Measurements from ENCODE around the gene EED. TPM values are rescaled to one million over a fixed set of nuclear protein-coding genes. Genes with fewer than 3 reads are reported as not detected.
"Not testable (repeated sequence)": the region's sequence is repeated elsewhere in the genome, so short reads cannot be mapped to it uniquely, and the experiment has no call there.

The EED gene
- total RNA-seq, 1 donor from 2014 or later = 279 TPM

- peaks cover 28% of the 10 kb centered on the region for H3K36me3 Mint-ChIP-seq (ENCODE audit: low read depth)
- DNase-seq (ENCODE audit: low spot score) = not testable (repeated sequence)
These were observed 45.1 kb downstream of the EED start for GRCh38 chr11:86289508-86290280.

GRCh38 chr11:86291466-86292262 lies 47.1 kb downstream of the EED start:
- peaks cover 61% of the 10 kb centered on the region for H3K4me1 Mint-ChIP-seq (ENCODE audit: low read depth)
- H3K27me3 Mint-ChIP-seq (ENCODE audit: insufficient read depth) = no peaks in the 10 kb centered on the region
- DNase-seq (ENCODE audit: low spot score) = peak; percentile 39
- H3K4me3 Mint-ChIP-seq = peak overlapping the region; percentile 34
- H3K36me3 Mint-ChIP-seq (ENCODE audit: low read depth) = peaks cover 26% of the 10 kb centered on the region
- H3K27ac Mint-ChIP-seq = peak overlapping the region; percentile 82
- intact Hi-C loops (cut with micrococcal nuclease) = loop anchor here (1.0 to 5.0 kb wide), 12 partner anchors 11 to 539 kb away; partner anchors contain the start of genes CCDC83, HIKESHI and PICALM
- no peaks in the 10 kb centered on the region for H3K9me3 Mint-ChIP-seq

More at GRCh38 chr11:86289508-86290280, 45.1 kb downstream of the EED start:
- Mint-ChIP-seq H3K27ac (peak overlapping the region; percentile 65), H3K4me3 (peak overlapping the region; percentile 51), H3K4me1 (ENCODE audit: low read depth) (peaks cover 70% of the 10 kb centered on the region)
- not testable (repeated sequence) for H3K27me3 Mint-ChIP-seq (ENCODE audit: insufficient read depth); H3K9me3 Mint-ChIP-seq
- intact Hi-C loops (cut with micrococcal nuclease) = loop anchor here (5.0 to 10.0 kb wide), 3 partner anchors 128 to 625 kb away; partner anchors contain the start of gene CREBZF

GRCh38 chr11:86292912-86293616 lies 48.5 kb downstream of the EED start:
- peak overlapping the region; percentile 89 for H3K27ac Mint-ChIP-seq
- peak overlapping the region; percentile 46 for H3K4me3 Mint-ChIP-seq
- peaks cover 53% of the 10 kb centered on the region for H3K4me1 Mint-ChIP-seq (ENCODE audit: low read depth)
- H3K27me3 Mint-ChIP-seq (ENCODE audit: insufficient read depth) = no peaks in the 10 kb centered on the region
- H3K9me3 Mint-ChIP-seq = no peaks in the 10 kb centered on the region
- peak; percentile 44 for DNase-seq (ENCODE audit: low spot score)
- peaks cover 23% of the 10 kb centered on the region for H3K36me3 Mint-ChIP-seq (ENCODE audit: low read depth)
- intact Hi-C loops (cut with micrococcal nuclease) = loop anchor here (1.0 to 5.0 kb wide), 13 partner anchors 9 to 540 kb away; partner anchors contain the start of genes CCDC83, HIKESHI and PICALM

GRCh38 chr11:86294026-86294425 lies 49.5 kb downstream of the EED start:
- Mint-ChIP-seq H3K4me3 (no peak overlapping the region), H3K9me3 (no peaks in the 10 kb centered on the region), H3K36me3 (ENCODE audit: low read depth) (peaks cover 19% of the 10 kb centered on the region), H3K27me3 (ENCODE audit: insufficient read depth) (no peaks in the 10 kb centered on the region), H3K4me1 (ENCODE audit: low read depth) (peaks cover 43% of the 10 kb centered on the region), H3K27ac (peak overlapping the region; percentile 36)
- no peak for DNase-seq (ENCODE audit: low spot score)
- intact Hi-C loops (cut with micrococcal nuclease) = loop anchor here (5.0 kb wide), 1 partner anchor 123 kb away; no protein-coding TSS in a partner anchor

- no peak for DNase-seq (ENCODE audit: low spot score)
- peak overlapping the region; percentile 100 for H3K4me3 Mint-ChIP-seq
- no peaks in the 10 kb centered on the region for H3K9me3 Mint-ChIP-seq
- peaks cover 28% of the 10 kb centered on the region for H3K4me1 Mint-ChIP-seq (ENCODE audit: low read depth)
- peaks cover 15% of the 10 kb centered on the region for H3K36me3 Mint-ChIP-seq (ENCODE audit: low read depth)
- peak overlapping the region; percentile 97 for H3K27ac Mint-ChIP-seq
- H3K27me3 Mint-ChIP-seq (ENCODE audit: insufficient read depth) = no peaks in the 10 kb centered on the region
- intact Hi-C loops (cut with micrococcal nuclease) = loop anchor here (1.0 to 2.0 kb wide), 6 partner anchors 9 to 517 kb away; partner anchors contain the start of gene CCDC83
These were observed 57.2 kb downstream of the EED start for GRCh38 chr11:86301742-86302091.

GRCh38 chr11:86302092-86302793 lies 57.7 kb downstream of the EED start, which contains the start of gene HIKESHI:
Gene HIKESHI (plus strand): TSS chr11:86302240. CDS start chr11:86302449, 209 bp downstream.
- Mint-ChIP-seq H3K9me3 (no peaks in the 10 kb centered on the region), H3K4me1 (ENCODE audit: low read depth) (peaks cover 28% of the 10 kb centered on the region), H3K27ac (peak within 1 kb of the TSS; percentile 97), H3K27me3 (ENCODE audit: insufficient read depth) (no peaks in the 10 kb centered on the region), H3K4me3 (peak within 1 kb of the TSS; percentile 100), H3K36me3 (ENCODE audit: low read depth) (peaks cover 15% of the 10 kb centered on the region)
- intact Hi-C loops (cut with micrococcal nuclease) = loop anchor here (1.0 to 2.0 kb wide), 6 partner anchors 10 to 516 kb away; partner anchors contain the start of gene CCDC83
- DNase-seq (ENCODE audit: low spot score) = peak; percentile 83

GRCh38 chr11:86303257-86303656 lies 58.7 kb downstream of the EED start:
- peaks cover 14% of the 10 kb centered on the region for H3K36me3 Mint-ChIP-seq (ENCODE audit: low read depth)
- H3K27me3 Mint-ChIP-seq (ENCODE audit: insufficient read depth) = no peaks in the 10 kb centered on the region
- intact Hi-C loops (cut with micrococcal nuclease) = loop anchor here (2.0 kb wide), 2 partner anchors 290 to 448 kb away; partner anchors contain the start of gene CCDC83
- H3K27ac Mint-ChIP-seq = peak overlapping the region; percentile 77
- DNase-seq (ENCODE audit: low spot score) = no peak
- H3K9me3 Mint-ChIP-seq = no peaks in the 10 kb centered on the region
- H3K4me3 Mint-ChIP-seq = peak overlapping the region; percentile 100
- H3K4me1 Mint-ChIP-seq (ENCODE audit: low read depth) = peaks cover 28% of the 10 kb centered on the region

GRCh38 chr11:86308710-86309109 lies 64.2 kb downstream of the EED start:
- peaks cover 40% of the 10 kb centered on the region for H3K36me3 Mint-ChIP-seq (ENCODE audit: low read depth)
- H3K27ac Mint-ChIP-seq; H3K9me3 Mint-ChIP-seq; H3K27me3 Mint-ChIP-seq (ENCODE audit: insufficient read depth); H3K4me3 Mint-ChIP-seq; DNase-seq (ENCODE audit: low spot score); intact Hi-C loops (cut with micrococcal nuclease): not testable (repeated sequence)
- H3K4me1 Mint-ChIP-seq (ENCODE audit: low read depth) = peaks cover 12% of the 10 kb centered on the region

- Mint-ChIP-seq H3K4me3 (no peak overlapping the region), H3K4me1 (ENCODE audit: low read depth) (peaks cover 7% of the 10 kb centered on the region), H3K36me3 (ENCODE audit: low read depth) (peaks cover 50% of the 10 kb centered on the region), H3K9me3 (no peaks in the 10 kb centered on the region), H3K27ac (no peak overlapping the region), H3K27me3 (ENCODE audit: insufficient read depth) (no peaks in the 10 kb centered on the region)
- intact Hi-C loops (cut with micrococcal nuclease) = no loop called here
- no peak for DNase-seq (ENCODE audit: low spot score)
These were observed 69.2 kb downstream of the EED start for GRCh38 chr11:86313793-86314192.

GRCh38 chr11:86314636-86315035 lies 70.1 kb downstream of the EED start:
- peaks cover 7% of the 10 kb centered on the region for H3K4me1 Mint-ChIP-seq (ENCODE audit: low read depth)
- no peak overlapping the region for H3K4me3 Mint-ChIP-seq
- DNase-seq (ENCODE audit: low spot score) = no peak
- intact Hi-C loops (cut with micrococcal nuclease) = no loop called here
- H3K36me3 Mint-ChIP-seq (ENCODE audit: low read depth) = peaks cover 43% of the 10 kb centered on the region
- H3K27me3 Mint-ChIP-seq (ENCODE audit: insufficient read depth) = no peaks in the 10 kb centered on the region
- H3K27ac Mint-ChIP-seq = no peak overlapping the region
- no peaks in the 10 kb centered on the region for H3K9me3 Mint-ChIP-seq

Data from activated T-helper 1 cell treated with anti-CD3 and anti-CD28 coated beads, Interleukin-12 subunit alpha, Interleukin-12 subunit beta, Interleukin-2, Interleukin-4 antibody, amounts not matched to agents 30 ng/mL and 10 ng/mL and 1 ng/mL, durations not matched to agents 14 hours and 24 hours and 36 hours (primary cell).